ENCODE data around the gene CYB5D1.

The CYB5D1 gene

GRCh38 chr17:7833795-7834541 is 23.8 kb upstream of the CYB5D1 start, which contains the start of gene KDM6B:
TSS of gene KDM6B (plus strand) at chr17:7834217. CDS start at chr17:7845555, 11,338 bp downstream.
- DNase-seq (ENCODE audit: low read depth), result peak; percentile 88

GRCh38 chr17:7834542-7834956 is 23.3 kb upstream of the CYB5D1 start:
- no peak for DNase-seq (ENCODE audit: low read depth)

- DNase-seq (ENCODE audit: low read depth), result peak; percentile 98
Observed at GRCh38 chr17:7834957-7835813, 22.6 kb upstream of the CYB5D1 start.

GRCh38 chr17:7835814-7836595 is 21.8 kb upstream of the CYB5D1 start:
- DNase-seq (ENCODE audit: low read depth), result peak; percentile 65

- peak; percentile 90 for DNase-seq (ENCODE audit: low read depth)
Observed at GRCh38 chr17:7836596-7837407, 21.0 kb upstream of the CYB5D1 start.

GRCh38 chr17:7837408-7838088 is 20.3 kb upstream of the CYB5D1 start:
- DNase-seq (ENCODE audit: low read depth), result no peak

- DNase-seq (ENCODE audit: low read depth), result no peak
Observed at GRCh38 chr17:7838090-7839075, 19.4 kb upstream of the CYB5D1 start.

- no peak for DNase-seq (ENCODE audit: low read depth)
Observed at GRCh38 chr17:7839190-7839875, 18.5 kb upstream of the CYB5D1 start.

GRCh38 chr17:7839876-7840261 is 17.9 kb upstream of the CYB5D1 start:
- DNase-seq (ENCODE audit: low read depth), result no peak

- no peak for DNase-seq (ENCODE audit: low read depth)
Observed at GRCh38 chr17:7840441-7840840, 17.4 kb upstream of the CYB5D1 start.

GRCh38 chr17:7840875-7841274 is 16.9 kb upstream of the CYB5D1 start:
- DNase-seq (ENCODE audit: low read depth), result no peak

GRCh38 chr17:7841396-7841914 is 16.3 kb upstream of the CYB5D1 start:
- DNase-seq (ENCODE audit: low read depth), result peak; percentile 88

GRCh38 chr17:7841915-7842379 is 15.9 kb upstream of the CYB5D1 start:
- DNase-seq (ENCODE audit: low read depth), result peak; percentile 71

- DNase-seq (ENCODE audit: low read depth), result peak; percentile 90
Observed at GRCh38 chr17:7842380-7843256, 15.2 kb upstream of the CYB5D1 start.

GRCh38 chr17:7843257-7843535 is 14.6 kb upstream of the CYB5D1 start:
- no peak for DNase-seq (ENCODE audit: low read depth)

GRCh38 chr17:7843536-7844291 is 14.1 kb upstream of the CYB5D1 start:
- peak; percentile 52 for DNase-seq (ENCODE audit: low read depth)

Measured in stromal cell of bone marrow (primary cell).